NCI-H2171 treated with DMSO at 0.1 percent for 48 hours (cell line): ENCODE data around the gene MAP1LC3B2.
A peak's percentile ranks its signal among the peaks of the same experiment; 100 is the strongest.

Experiments used
- DNase-seq: peaks from one replicate; lab custom pipeline; 2025; lab: John Stamatoyannopoulos, UW

The MAP1LC3B2 gene

GRCh38 chr12:116538076-116538591, 21.0 kb upstream of the MAP1LC3B2 start:
- DNase-seq, result no peak

- DNase-seq, result no peak
These were observed 20.4 kb upstream of the MAP1LC3B2 start for GRCh38 chr12:116538682-116539305.

- peak; percentile 9 for DNase-seq
These were observed 19.8 kb upstream of the MAP1LC3B2 start for GRCh38 chr12:116539361-116539771.

GRCh38 chr12:116539905-116540482, 19.2 kb upstream of the MAP1LC3B2 start:
- DNase-seq, result peak; percentile 89

GRCh38 chr12:116540622-116541152, 18.5 kb upstream of the MAP1LC3B2 start:
- no peak for DNase-seq

GRCh38 chr12:116541547-116542344, 17.4 kb upstream of the MAP1LC3B2 start:
- no peak for DNase-seq

GRCh38 chr12:116542345-116542956, 16.7 kb upstream of the MAP1LC3B2 start:
- DNase-seq, result no peak

- no peak for DNase-seq
These were observed 14.5 kb upstream of the MAP1LC3B2 start for GRCh38 chr12:116544656-116545055.

- DNase-seq, result no peak
These were observed 14.0 kb upstream of the MAP1LC3B2 start for GRCh38 chr12:116545144-116545543.

GRCh38 chr12:116545936-116546335, 13.2 kb upstream of the MAP1LC3B2 start:
- no peak for DNase-seq

- no peak for DNase-seq
These were observed 11.2 kb upstream of the MAP1LC3B2 start for GRCh38 chr12:116547955-116548501.

- no peak for DNase-seq
These were observed 9.2 kb upstream of the MAP1LC3B2 start for GRCh38 chr12:116549993-116550392.

- DNase-seq, result no peak
These were observed 8.0 kb upstream of the MAP1LC3B2 start for GRCh38 chr12:116551151-116551550.

GRCh38 chr12:116551619-116551951, 7.6 kb upstream of the MAP1LC3B2 start:
- DNase-seq, result no peak

- no peak for DNase-seq
These were observed 7.0 kb upstream of the MAP1LC3B2 start for GRCh38 chr12:116551952-116552772.

GRCh38 chr12:116552773-116553373, 6.3 kb upstream of the MAP1LC3B2 start:
- DNase-seq, result no peak

GRCh38 chr12:116556356-116556952, 2.7 kb upstream of the MAP1LC3B2 start:
- DNase-seq, result no peak

GRCh38 chr12:116556964-116557698, 2.0 kb upstream of the MAP1LC3B2 start:
- DNase-seq, result no peak

- DNase-seq, result no peak
These were observed 660 bp upstream of the MAP1LC3B2 start for GRCh38 chr12:116558280-116559161.
